C4-2B (cell line): Measurements from ENCODE around the gene SCN1B.

ENCODE experiments used
- ZFX ChIP-seq: fragments of 450-650 bp; IDR thresholded peaks from 2 replicates; pipeline ENCODE4 v1.6.1; 2017
- TF ChIP-seq, protein P1 (sequence below): fragments of 450-650 bp; conservative IDR thresholded peaks from 2 replicates; pipeline ENCODE4 v1.5.1; 2017; ENCODE audit warnings: mild to moderate bottlenecking

DNA sequence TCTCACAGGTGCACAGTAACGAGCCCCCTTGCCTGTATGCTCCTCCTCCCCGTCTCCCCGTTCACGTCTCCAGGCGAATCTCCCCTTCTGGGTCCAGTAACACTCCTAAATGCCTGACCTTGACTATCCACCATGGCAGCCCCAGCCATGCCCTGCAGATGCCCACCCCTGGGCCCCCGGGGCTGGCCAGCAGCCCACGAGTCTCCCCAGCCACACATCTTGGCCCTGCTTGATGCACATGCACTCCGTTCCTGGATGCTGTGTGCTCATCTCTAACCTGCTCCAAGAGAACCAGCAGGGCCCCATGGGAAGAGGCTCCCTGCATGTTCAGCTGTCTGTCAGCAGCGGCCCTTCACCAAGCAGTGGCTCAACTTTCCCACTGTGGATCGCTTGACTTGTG lies 43.2 kb downstream of the SCN1B start:
- TF ChIP-seq ZFX: no peak
- TF ChIP-seq, protein P1, sequence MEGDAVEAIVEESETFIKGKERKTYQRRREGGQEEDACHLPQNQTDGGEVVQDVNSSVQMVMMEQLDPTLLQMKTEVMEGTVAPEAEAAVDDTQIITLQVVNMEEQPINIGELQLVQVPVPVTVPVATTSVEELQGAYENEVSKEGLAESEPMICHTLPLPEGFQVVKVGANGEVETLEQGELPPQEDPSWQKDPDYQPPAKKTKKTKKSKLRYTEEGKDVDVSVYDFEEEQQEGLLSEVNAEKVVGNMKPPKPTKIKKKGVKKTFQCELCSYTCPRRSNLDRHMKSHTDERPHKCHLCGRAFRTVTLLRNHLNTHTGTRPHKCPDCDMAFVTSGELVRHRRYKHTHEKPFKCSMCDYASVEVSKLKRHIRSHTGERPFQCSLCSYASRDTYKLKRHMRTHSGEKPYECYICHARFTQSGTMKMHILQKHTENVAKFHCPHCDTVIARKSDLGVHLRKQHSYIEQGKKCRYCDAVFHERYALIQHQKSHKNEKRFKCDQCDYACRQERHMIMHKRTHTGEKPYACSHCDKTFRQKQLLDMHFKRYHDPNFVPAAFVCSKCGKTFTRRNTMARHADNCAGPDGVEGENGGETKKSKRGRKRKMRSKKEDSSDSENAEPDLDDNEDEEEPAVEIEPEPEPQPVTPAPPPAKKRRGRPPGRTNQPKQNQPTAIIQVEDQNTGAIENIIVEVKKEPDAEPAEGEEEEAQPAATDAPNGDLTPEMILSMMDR: no peak
